GM12872 (cell line): ENCODE results near the gene NR2F2.

ENCODE experiments used
- CTCF ChIP-seq: IDR thresholded peaks from 3 replicates; pipeline ENCODE4 v1.5.1; 2011; ENCODE audit warnings: low read depth, mild to moderate bottlenecking, low read length, moderate library complexity; ENCODE audit not compliant: insufficient read depth

The NR2F2 gene

GRCh38 chr15:96351761-96352603 lies 21.5 kb downstream of the NR2F2 start:
- no peak for TF ChIP-seq CTCF

- no peak for TF ChIP-seq CTCF
Measured at GRCh38 chr15:96352604-96353405, 22.3 kb downstream of the NR2F2 start.

- TF ChIP-seq CTCF = no peak
Measured at GRCh38 chr15:96353416-96353929, 23.0 kb downstream of the NR2F2 start.

- no peak for TF ChIP-seq CTCF
Measured at GRCh38 chr15:96353930-96354730, 23.6 kb downstream of the NR2F2 start.

GRCh38 chr15:96354731-96355567 lies 24.4 kb downstream of the NR2F2 start:
- no peak for TF ChIP-seq CTCF

- no peak for TF ChIP-seq CTCF
Measured at GRCh38 chr15:96355568-96356187, 25.2 kb downstream of the NR2F2 start.
